HG03097 (cell line): ENCODE measurements around the gene C2orf49.

ENCODE experiments used
- ATAC-seq: cut with Tn5 transposase; IDR thresholded peaks from one replicate; pipeline ENCODE4 v1.9.1; 2021; ENCODE audit not compliant: unreplicated experiment, low FRiP score

Gene C2orf49

DNA sequence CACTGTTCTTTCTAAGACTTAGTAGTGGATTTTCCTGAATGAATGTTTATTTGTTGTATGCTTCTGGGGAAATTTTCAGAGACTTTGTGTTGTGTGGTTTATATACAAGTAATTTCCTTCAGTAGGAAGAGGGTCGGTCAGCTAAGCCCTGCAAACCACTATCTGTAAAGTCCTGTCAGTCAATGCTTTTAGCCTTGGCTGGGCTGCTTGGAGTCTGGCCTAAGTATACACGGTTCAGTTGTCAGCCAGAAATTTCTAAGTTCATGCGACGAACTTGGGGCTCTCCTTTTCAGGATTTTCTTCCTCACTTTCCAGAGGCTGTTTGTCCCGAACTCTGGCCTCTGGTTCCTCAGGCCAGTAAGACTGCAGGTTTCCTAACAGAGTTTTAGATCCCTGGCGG lies 21.3 kb downstream of the C2orf49 start:
- no peak for ATAC-seq

DNA sequence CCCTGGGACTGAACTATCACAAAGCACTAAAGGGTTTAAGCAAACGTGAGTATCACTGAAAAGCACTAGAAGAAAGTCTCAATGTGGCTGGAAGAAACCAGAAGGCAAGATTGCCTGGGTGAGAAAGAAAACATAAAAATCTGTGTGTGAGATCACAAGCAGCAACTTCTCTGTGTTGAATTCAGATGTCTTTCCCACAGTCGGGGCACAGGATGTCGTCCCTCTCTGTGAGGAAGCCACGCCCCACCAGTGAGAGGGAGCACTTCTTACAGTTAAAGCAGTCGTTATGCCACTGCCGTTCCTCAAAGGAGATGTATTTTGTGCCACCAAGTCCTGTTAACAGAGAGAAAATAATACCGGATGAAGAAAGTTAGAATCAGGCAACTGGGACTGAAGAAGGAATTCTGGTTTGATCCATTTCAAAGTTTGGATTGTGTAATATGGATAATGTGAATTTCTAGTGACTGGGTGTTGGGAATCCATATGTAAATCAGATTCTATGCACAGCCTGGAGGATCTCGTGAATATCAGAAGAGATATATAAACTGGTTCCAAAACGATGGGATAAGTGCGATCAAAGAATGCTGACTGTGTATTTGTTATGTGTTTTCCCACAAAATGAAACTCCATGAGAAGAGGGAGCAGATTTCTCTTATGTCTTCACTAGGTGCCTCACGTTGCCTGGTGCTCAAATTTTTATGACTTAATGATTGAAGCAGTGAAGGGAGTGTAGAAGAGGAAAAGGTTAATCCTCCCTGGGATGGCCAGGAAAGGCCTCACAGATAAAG lies 24.0 kb downstream of the C2orf49 start:
- ATAC-seq = no peak

DNA sequence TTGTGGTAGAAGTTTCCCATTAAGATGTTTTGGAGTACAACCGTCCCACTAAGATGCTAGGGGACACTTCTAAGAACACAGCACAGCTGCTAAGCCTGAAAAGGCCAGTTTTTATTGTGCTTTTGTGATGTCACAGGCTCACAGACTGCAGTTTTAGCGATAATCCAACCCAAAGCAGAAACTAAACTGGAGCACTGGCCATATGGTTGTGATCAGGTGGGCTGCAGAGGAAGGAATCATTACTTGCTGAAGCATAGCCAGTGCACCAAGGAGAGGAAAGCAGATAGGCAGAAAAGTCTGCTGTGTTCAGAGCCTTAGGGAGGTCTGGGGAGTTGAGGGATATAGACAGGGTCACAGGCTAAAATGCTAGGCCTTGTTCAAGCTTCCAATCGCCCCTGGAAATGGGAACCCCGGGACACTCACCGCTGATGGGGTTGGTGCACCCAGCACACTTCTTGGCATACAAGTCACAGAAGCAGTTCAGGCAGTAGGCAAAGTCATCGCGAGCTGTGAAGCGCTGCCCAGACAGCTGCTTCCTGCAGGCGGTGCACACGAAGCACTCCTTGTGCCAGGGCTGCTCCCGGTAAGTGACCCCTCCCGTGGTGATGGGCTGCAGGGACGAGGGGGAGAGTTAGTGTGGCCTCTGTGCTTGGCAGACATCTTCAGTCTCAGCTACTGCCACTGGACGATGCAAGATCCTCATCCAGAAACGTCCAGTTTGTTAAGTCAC lies 25.7 kb downstream of the C2orf49 start:
- ATAC-seq = no peak

DNA sequence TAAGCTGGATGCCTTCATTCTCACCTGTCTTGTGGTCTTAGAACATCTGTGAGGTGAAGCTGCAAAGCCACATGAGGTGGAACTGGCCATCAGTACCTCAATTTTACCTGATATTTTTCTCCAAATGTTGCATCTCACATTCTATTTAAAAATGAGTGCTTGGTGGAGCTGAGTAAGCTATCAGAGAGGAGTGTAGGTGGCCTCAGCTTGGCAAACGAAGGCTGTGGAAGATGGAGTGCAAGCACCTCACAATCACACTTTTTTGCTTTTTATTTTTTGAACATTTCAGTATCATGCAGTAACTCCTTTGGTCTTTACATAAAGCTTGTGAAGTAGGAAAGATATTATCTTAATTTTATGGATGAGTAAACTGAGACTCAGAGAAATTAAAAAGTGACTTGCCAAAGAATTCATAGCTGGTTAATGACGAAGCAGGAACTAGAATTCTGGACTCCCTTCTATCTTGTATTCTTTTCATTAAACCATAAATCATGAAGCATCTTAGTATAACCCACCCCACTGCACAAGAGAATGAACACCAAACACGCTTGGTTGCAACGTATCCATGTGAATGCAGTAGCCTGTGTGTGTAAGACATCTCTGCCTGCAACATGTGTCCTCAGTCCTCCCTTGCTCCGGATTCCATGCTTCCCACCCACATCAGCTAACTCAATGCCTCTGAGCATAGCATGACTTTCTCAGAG lies 27.2 kb downstream of the C2orf49 start:
- ATAC-seq = no peak

DNA sequence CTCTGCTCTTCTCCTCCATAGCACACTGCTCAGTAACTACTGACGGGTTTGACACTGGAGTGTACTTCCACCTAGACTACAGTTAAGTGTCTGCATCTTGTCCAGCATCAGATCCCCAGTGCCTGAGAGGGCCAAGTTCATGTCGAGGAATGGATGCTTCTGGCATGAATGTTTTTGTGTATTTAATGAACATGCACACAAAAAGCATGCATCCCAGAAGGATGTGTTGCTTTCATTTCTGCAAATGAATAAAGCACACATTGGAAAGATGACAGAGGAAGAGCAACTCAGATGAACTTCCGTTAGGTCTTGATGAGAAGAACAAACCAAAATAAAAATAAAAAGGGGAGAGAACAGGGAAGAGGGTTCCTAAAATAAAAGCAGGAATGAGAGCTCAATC lies 27.9 kb downstream of the C2orf49 start:
- no peak for ATAC-seq

DNA sequence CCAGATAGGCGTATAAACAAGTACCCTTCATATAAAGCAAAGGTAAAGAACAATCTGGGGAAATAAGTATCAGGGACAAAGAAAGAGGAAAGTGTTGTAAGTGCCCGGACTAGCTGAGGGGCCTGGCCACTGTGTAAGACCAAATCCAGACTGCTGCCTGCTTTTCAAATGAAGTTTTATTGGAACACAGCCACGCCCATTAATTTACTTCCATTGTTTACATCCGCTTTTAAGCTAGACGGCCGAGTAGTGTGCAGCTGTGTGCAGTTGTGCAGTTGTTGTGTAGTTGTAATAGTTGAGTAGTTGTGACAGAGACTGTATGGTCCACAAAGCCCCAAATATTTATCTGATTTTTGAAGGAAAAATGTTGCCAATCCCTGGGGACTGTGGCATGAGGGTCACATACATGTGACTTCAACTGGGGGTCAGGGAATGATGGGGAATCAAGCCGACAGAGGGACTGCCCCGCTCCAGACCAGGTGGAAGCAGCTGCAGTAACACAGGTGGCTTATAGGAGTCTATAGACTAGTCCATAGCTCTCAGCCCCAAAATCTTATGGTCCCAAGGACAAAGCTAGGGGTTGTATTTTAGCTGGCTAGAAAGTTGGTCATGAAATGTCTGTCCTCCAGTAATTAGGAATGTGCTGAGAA lies 31.5 kb downstream of the C2orf49 start:
- ATAC-seq = no peak

DNA sequence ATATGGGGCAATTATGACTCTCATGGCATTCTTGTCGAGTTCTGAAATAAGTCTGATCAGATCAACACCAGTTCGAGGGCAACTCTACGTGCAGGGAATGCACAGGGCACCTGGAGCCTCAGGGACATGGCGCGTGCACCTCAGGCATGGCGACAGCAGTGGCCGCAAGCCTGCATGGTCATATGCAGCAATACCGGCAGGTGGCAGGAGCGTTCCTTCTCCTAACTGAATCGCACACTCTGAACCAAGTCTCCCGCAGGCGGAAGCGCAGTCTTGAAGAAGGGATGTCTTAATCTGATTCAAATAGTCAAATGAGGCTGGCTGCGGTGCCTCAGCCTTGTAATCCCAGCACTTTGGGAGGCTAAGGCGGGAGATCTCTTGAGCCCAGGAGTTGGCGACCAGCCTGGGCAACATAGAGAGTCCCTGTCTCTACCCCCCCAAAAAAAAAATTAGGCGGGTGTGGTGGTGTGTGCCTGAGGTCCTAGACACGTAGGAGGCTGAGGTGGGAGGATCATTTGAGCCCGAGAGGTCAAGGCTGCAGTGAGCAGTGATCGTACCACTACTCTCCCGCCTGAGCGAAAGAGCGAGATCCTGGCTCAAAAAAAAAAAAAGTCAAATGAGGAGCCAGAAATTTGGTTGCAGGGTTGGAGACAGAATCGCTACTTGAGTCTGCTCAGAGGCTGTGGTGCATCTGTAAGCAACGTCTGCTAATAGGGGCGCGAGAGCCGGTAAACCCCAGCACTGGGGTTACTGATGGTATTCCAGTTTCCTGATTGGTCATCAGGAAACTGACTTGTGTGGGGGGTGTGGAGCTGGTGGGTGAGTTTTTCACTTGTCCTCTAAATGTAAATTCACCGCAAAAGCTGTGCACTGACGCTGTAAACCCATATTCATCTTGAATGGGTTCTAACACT lies 32.7 kb downstream of the C2orf49 start:
- ATAC-seq = peak; percentile 97

DNA sequence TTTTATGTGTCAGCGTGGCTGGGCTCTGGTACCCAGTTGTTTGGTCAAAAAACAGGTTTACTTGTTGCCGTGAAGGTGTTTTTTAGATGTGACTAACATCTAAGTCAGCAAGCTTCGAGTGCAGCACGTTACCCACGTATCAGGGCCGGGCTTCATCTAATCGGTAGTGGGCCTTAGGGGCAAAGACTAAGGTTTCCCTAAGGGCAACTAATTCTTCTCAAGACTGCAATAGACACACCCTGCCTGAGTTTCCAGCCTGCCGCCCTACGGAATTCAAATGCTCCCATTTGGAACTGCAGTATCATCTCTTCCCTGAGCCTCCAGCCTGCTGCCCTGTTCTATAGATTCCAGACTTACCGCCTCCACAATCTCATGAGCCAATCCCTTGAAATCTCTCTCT lies 33.8 kb downstream of the C2orf49 start:
- ATAC-seq = no peak

DNA sequence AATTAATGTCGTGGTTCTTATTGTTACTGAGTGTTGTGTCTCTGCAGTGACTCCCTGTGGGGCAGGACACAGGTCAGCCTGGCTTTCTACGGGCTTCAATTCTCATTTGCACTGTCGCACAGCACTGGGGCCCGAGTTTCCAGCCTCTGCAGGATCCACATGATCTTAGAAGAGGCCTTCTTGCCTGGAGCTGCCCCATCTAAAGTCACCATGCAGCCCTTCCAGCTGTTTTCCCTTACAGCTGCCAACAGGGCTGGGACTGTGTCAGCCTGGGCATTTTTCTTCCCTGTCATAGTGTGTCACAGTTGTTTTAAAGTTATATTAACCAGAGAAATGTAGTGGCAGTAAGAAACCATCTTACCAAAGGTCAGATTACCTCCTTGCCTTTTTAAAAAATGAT lies 34.5 kb downstream of the C2orf49 start:
- ATAC-seq = no peak

DNA sequence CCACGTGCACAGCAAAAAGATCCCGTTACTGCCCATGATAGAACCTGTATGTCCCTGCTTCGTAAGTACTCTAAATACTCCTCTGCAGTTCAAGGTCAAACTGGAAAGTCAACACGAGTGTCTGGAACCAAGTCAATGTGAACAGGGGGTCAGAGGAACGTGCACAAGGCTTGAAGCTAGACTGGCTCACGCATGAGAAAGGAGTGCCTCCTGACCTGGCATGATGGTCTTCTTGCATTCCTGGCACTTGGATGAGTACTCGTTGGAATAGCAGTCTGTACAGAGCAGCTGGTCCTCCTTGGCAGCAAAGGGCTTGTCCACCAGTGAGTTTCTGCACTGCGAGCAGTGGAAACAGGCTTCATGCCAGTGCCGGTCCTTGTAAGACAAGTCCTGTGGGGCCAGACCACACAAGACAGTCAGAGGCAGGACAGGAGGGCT lies 36.0 kb downstream of the C2orf49 start:
- ATAC-seq = no peak

DNA sequence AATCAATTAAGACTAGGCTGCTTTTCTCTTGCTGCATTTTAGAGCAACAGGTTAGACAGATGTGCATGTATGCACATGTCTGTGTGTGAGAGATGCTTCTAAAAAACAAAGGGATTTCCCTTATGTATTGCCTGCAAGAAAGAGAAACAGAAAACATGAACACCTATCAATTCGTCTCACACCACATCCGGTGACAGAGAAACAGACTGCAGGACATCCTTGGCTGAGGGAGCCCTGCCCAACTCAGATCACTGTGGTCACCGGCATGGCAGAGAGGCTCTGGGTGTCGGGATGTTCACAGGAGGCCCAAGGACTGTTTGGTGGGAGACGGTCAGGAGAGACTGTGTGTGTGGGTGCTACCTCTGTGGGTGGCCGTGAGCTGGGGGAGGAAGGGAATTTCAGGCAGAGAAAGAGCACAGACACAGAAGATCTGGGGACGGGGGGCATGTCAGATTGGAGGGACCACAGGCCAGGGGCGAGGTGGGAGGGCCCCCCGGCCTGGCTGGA lies 36.6 kb downstream of the C2orf49 start:
- ATAC-seq = peak; percentile 40

DNA sequence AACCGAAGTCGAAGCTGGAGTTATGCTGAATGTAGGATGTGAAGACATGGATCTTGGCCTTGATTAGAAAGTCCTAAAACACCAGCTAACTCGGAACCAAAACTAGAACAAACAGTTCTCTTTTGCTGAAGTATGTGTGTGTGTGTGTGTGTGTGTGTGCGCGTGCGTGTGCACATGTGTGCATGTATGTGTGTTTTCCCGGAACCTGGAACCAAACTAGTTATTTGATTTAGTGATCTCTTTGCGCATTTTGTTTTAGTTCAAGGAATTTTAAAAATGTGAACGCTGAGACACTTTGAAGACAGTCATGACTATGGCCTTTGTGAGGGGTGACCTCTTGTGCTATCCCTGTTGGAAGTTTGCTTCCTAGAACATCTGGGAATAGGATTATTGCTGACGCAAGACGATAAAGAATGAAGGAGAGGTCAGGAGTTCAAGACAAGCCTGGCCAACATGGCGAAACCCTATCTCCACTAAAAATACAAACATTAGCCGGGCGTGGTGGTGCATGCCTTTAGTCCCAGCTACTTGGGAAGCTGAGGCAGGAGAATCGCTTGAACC lies 37.7 kb downstream of the C2orf49 start:
- ATAC-seq = no peak

DNA sequence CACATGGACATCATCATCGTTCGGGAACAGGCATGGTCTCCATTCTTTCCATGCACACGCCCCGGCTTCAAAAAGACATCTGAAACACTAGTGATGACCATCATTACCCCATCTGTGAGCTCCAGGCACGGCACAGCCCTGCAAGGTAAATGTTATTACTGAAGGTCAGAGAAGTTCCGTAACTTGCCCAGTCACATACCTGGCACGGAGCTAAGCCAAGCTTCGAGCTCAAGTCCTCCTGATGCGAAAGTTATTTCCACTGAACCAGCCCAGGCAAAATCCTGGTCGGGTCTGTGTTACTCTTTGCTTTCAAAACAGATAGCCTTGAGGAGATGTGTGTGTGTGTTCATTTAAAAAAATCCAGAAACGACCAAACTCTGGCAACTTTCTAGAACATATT lies 38.7 kb downstream of the C2orf49 start:
- no peak for ATAC-seq

DNA sequence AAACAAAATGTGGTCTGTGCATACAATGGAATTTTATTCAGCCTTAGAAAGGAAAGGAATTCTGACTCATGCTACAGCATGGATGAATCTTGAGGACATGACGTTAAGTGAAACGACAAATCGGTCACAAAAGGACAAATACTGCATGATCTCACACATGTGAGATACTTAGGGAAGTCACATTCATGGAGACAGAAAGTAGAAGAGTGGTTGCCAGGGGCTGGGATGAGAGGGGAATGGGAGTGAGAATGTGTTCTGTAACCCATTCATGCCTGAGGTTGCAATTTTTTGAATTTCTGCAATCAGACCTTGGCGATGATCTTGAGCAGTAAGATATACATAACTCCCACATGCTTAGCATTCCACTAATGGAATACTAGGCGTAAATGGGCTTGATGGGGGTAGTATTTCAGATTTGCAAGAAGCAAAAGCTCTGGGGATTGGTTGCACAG lies 39.5 kb downstream of the C2orf49 start:
- no peak for ATAC-seq

DNA sequence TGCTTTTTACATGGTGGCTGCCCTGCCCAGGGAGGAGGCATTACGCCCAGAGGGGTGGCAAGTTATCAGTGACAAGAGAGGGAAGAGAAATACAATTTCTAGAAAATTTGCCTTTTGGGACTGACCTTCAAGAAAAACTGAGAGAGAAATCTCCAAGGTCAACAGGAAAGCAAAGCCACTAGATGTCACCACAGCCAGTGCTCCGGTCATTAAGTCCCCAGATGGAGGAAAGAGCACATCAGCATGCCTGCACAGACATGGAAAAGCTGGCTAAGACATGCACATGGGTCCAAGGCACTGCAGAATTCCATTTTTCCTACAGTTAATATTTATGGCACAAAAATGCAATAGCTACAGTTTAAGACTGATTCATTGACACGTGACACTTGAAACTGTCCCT lies 40.5 kb downstream of the C2orf49 start:
- no peak for ATAC-seq

DNA sequence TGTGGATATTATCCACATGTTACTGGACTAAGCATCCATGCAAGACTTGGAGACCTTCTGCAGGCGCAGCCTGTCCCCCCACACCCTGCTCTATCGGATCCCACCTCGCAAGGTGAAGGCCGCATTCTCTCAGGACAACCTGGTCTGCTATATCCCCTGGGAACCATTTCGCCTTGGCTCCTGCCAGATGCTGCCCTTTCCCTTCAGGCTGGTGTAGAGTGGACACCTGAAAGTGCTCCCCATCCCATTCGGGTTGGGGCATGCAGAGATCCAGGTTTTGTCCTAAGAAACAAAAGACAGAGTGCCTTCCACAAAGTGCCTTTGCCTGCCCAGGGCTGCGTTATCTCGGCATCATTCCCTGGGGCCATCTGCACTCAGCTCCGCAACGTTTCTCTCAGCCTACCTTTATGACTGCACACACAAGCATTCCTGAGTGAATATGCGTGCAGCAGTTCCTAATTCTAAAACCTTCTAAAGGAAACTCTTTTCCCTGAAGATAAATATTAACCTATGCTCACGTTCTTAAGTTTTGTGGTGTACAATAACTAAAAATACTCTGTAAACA lies 41.0 kb downstream of the C2orf49 start:
- ATAC-seq = no peak

DNA sequence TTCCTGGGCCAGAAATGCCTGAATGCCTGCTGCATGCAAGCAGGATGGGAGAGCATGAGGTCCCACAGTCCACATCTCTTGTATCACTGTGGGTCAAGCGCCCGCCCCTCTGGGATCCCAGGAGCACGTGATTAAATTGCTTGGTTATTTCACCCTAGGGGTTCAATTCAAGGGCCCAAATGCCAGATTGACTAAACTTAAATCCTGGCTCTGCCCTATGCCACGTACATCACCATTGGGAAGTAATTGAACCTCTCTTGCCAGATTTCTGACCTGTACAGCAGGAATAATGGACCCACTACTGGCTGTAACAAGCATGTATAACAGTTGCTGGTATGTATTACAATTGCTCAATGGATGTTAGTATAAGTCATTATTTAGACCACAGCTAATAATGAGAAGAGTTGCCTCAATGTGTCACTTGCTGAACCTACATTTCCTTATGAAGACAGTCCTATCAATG lies 41.6 kb downstream of the C2orf49 start:
- no peak for ATAC-seq

DNA sequence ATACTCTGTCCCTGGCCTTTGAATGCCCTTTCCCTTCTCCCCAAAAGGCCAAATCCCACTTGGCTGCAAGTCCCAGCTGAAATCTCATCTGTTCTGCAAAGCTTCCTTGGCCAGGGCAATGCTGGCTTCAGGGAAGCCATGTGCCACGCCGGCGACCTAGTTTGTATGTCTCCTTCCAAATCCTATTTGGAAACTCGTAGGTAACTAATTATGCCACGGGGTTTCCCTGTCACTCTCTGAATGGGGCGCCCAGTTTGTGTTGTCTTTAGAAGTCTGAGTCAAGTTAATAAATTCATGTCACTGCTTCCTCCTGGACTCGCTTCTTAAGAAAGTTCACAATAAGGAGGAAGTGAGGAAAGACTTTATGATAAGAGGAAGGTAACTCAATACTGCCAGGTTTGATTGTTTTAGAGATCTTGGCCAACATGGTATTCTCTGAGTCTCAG lies 42.4 kb downstream of the C2orf49 start:
- no peak for ATAC-seq
